HG03565 (cell line): Measurements from ENCODE around the gene GAS6.
"Not testable (repeated sequence)": the region's sequence is repeated elsewhere in the genome, so short reads cannot be mapped to it uniquely, and the experiment has no call there.

Experiments
- ATAC-seq: cut with Tn5 transposase; IDR thresholded peaks from one replicate; pipeline ENCODE4 v1.9.1; 2021; ENCODE audit warnings: mild to moderate bottlenecking, moderate library complexity; ENCODE audit not compliant: unreplicated experiment

Gene GAS6

GRCh38 chr13:113874177-113874576 lies 10.3 kb upstream of the GAS6 start:
- no peak for ATAC-seq

DNA sequence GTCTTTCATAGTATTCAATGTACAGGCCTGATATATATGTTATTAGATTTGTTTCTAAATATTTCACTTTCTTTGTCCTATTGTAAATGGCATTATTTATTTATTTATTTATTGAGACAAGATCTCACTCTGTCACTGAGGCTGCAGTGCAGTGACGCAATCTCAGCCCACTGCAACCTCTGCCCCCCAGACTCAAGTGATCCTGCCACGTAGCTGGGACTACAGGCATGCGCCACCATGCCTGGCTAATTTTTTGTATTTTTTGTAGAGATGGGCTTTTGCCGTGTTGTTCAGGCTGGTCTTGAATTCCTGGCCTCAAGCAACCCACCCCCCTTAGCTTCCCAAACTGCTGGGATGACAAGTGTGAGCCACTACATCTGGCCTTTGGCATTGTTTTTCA lies 5.4 kb upstream of the GAS6 start:
- no peak for ATAC-seq

GRCh38 chr13:113867913-113868312 lies 4.0 kb upstream of the GAS6 start:
- not testable (repeated sequence) for ATAC-seq

DNA sequence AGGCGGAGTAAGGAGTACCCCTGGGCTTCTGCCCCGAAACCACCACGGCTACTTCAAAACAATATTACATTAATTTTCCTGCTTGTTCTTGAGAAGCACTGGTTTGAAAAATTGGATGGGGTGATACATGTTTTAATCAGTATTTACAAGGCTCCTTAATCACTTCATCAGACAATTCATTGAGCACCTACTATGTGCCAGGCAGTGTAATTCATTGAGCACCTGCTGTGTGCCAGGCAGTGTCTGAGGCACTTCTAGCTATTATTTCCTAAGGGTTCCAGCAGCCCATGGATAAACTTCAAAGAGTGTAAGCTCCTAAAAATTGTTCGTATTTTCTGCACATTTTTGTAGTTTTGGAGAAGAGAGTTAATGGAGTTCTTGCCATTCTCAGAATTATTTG lies 1.6 kb upstream of the GAS6 start:
- no peak for ATAC-seq

GRCh38 chr13:113864273-113864890 lies 506 bp upstream of the GAS6 start:
- no peak for ATAC-seq

GRCh38 chr13:113862931-113863523 lies 849 bp downstream of the GAS6 start:
- no peak for ATAC-seq

DNA sequence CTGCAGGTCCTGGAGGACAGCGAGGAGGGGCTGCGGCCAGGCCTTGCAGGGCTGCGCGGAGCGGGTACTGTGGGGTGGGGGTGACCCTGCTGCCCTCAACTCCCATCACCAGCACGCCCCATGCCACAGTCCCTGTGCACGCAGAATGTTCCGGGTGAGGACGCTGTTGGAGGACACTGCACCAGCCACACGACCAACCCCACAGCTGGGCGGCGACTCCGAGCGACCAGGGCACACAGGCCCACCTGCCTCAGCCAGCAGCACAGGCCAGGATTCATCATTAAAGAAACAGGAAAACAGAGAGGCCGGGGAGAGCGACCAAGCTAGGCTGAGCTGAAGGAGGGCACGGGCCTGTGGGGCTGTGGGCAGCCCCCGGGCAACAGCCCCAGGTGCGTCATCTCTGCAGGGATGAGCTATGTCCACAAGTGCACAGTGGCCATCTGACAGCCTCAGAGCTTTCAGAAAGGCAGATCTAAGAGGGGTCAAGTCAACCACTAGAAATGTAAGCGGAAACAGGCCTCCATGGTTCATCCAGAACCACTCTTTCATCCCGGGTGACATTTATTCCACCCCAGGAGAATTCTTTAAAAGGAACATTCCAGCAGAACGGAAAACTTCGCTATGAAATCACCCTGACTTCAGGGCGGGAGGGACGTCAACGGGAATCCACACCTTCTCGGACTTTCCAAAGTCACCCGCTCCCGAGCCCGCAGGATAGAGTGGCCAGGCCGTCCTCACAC lies 1.5 kb downstream of the GAS6 start:
- no peak for ATAC-seq

DNA sequence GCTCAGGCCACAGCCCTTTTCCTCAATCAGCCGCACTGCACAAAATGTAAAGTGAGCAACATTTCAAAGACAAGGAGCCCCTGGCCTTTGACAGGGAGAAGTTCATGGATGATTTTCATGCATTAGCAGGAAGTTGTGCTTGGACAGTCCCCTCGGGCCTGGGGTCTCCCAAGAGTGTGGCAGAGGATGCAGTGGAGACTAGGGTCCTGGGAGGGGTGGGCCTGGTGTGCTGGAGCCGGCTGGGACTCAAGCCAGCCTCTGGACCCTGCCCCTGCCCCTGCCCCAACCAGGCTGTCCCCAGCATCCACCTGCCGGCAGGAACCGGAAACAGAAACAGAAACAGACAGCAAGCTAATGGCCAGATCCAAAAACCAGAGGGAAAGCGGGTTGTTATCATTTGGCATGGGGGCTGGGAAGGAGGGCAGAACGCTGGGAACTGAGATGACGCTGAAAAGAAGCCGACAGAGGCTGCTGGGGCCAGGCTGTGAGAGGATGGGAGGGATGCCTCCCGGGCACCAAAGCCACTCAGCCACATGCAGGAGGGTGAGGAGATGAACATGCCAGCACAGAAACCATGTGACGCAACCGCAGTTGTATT lies 2.3 kb downstream of the GAS6 start:
- no peak for ATAC-seq

DNA sequence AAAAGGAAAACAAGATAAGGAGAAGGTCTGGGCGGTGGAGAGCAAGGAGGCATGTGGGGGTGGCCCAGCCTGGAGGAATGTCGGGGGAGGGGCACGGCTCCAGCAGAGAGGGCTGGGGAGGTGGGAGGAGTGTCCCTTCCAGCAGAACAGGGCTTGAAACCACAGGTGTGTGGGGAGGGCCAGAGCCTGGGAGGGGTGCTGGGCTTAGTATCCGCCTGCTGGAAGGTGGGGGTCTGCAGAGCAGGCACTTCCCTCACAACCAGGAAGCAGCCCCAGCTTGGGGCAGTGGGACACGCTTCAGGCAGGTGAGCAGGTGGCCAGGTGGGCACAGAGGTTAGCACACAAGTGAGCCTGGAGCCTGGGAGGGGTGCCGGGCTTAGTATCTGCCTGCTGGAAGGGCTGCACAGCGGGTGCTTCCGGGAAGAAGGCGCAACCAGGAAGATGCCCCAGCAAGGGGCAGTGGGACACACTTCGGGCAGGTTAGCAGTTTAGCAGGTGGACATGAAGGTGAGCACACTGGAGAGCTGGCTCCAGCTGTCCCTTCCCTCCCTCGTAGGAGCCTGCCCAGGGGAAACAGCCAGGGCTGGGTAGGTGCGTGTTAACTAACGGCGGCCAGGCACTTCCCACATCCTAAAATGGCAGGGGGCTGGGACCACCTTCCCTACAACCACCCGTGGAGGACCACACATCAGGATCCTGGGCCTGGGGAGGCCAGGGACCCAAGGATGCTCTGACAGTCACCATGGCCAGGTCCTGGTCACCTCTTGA lies 3.0 kb downstream of the GAS6 start:
- ATAC-seq = no peak

DNA sequence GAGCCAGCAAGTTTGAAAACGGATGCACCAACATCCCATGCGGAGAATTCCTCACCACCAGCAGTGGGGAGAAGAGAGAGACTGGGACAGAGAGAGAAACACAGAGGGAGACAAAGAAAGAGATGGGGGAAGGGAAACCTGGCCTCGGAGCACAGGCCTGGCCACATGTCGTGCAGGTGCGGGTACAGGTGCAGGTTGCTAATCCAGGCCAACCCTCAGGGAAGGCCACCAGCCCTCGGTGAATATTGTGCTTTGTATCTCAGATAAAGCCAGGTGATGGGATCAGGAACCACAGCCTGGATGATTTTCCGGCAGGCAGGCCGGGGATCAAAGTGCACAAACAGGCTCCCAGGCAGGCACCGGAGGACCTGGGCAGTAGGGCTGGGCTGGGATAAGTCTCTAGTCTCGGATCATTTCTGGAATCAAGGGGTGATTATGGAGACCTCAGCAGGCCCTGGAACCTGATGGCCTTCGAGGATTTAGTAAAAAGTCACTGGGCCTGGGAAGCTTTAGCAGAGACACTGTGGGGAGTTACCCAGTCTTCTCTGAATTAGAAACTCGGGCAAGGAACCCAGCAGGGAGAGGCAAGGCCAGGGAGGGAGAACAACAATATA lies 3.7 kb downstream of the GAS6 start:
- no peak for ATAC-seq

- no peak for ATAC-seq
Observed at GRCh38 chr13:113859311-113860050, 4.4 kb downstream of the GAS6 start.

DNA sequence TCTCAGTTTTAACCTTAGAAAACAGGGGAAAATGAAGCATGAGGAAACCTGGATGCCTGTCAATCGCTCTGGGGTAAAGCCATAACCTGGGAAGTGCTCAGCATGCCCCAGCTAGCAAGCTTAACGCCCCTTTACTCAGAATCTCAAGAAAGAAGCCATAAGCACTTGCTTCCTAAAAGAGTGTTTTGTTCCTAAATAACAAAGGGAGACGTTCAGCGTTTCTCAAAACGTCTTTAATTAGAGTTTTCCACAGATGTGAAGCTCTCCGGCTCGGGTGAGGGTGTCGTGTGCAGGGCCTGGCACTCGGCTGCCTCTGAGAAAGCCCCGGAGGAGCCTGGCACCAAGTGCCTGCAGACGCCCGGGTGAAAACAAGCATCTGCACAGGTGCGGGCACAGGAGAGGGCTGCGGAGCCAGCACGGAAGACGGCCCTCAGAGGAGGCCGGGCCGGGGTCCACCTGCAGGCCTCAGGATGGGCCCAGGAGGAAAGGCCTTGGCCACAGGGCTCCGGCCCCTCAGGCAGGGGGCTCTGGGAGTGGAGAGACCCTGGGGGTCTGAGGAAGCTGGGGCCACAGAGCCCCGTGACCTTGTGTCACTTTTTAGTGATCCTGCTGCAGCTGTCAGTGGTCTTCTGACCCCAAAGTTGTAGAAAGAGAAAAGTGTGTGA lies 6.2 kb downstream of the GAS6 start:
- ATAC-seq = no peak

DNA sequence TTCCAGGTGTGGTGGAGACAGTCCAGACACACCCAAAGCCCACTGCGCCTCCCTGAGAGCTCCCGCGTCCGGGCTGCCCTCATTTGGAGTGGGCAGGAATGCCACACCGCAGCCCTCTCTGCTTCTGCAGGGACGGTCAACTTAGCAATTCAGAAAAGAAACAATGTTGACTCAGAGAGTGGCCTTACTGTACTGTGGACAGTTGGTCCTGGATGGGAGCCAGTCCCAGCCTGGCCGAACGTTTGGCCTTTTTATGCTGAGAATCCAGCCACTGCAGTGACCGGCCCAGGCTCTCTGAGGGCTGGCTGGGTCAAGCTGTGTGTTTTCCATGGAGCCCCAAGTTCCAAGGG lies 7.2 kb downstream of the GAS6 start:
- ATAC-seq = no peak

GRCh38 chr13:113855931-113856715 lies 7.8 kb downstream of the GAS6 start:
- no peak for ATAC-seq

GRCh38 chr13:113855012-113855921 lies 8.6 kb downstream of the GAS6 start:
- no peak for ATAC-seq

GRCh38 chr13:113854238-113855011 lies 9.5 kb downstream of the GAS6 start:
- no peak for ATAC-seq
